Liver (tissue), 3 donors: ENCODE results near the gene TBL1Y.

Source experiments
- FOXA1 ChIP-seq: IDR thresholded peaks from 2 replicates; pipeline ENCODE4 v1.6.1; 2016; ENCODE audit warnings: antibody characterized with exemption
- RXRA ChIP-seq, 2 donors: IDR thresholded peaks; 2 replicates each; pipeline ENCODE4 v1.6.1; 2017 to 2018; ENCODE audit warnings: antibody characterized with exemption in 2 of 2, mild to moderate bottlenecking in 1 of 2
- YY1 ChIP-seq: IDR thresholded peaks from 2 replicates; pipeline ENCODE4 v1.6.1; 2016; ENCODE audit warnings: antibody characterized with exemption, mild to moderate bottlenecking
- TF ChIP-seq, protein P1 (sequence below): fragments of 150-350 bp; IDR thresholded peaks from 2 replicates; pipeline ENCODE4 v1.5.1; 2017; ENCODE audit warnings: improper control_type of control experiment, low read depth, low read length; ENCODE audit not compliant: missing input control
- donor health status: healthy.
- donor health status: healthy.

DNA sequence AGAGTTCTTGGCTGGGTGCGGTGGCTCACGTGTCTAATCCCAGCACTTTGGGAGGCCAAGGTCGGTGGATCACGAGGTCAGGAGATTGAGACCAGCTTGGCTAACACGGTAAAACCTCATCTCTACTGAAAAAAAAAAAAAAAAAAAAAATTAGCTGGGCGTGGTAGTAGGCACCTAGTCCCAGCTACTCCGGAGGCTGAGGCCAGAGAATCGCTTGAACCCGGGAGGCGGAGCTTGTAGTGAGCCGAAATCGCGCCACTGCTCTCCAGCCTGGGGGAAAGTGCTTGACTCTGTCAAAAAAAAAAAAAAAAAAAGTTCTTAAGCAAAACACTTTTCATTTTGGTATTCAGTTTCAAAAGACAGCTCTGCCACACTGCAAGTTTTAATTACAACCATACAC, 37.9 kb downstream of the TBL1Y start:
- TF ChIP-seq YY1 (no peak), FOXA1 (no peak), RXRA (IDR thresholded peaks at IDR 0.05) (no peak)
- TF ChIP-seq, protein P1, sequence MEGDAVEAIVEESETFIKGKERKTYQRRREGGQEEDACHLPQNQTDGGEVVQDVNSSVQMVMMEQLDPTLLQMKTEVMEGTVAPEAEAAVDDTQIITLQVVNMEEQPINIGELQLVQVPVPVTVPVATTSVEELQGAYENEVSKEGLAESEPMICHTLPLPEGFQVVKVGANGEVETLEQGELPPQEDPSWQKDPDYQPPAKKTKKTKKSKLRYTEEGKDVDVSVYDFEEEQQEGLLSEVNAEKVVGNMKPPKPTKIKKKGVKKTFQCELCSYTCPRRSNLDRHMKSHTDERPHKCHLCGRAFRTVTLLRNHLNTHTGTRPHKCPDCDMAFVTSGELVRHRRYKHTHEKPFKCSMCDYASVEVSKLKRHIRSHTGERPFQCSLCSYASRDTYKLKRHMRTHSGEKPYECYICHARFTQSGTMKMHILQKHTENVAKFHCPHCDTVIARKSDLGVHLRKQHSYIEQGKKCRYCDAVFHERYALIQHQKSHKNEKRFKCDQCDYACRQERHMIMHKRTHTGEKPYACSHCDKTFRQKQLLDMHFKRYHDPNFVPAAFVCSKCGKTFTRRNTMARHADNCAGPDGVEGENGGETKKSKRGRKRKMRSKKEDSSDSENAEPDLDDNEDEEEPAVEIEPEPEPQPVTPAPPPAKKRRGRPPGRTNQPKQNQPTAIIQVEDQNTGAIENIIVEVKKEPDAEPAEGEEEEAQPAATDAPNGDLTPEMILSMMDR = no peak
